OCI-LY7 (cell line): ENCODE data around the gene PDZD2.
"Not testable (repeated sequence)": the region's sequence is repeated elsewhere in the genome, so short reads cannot be mapped to it uniquely, and the experiment has no call there.

Source experiments
- CTCF ChIP-seq: fragments of 200-600 bp; sonication (generic); conservative IDR thresholded peaks from 2 replicates; pipeline ENCODE4 v1.5.1; 2014; ENCODE audit warnings: mild to moderate bottlenecking, antibody characterized with exemption, low read length, moderate library complexity, mixed read lengths
- EZH2phosphoT487 ChIP-seq: fragments of 200-600 bp; sonication (generic); IDR thresholded peaks from 2 replicates; pipeline ENCODE4 v1.6.1; 2018; ENCODE audit warnings: low read depth, borderline replicate concordance, mild to moderate bottlenecking, mixed run types, antibody characterized with exemption, low read length, moderate library complexity, mixed read lengths

GRCh38 chr5:31691408-31691807 lies 52.5 kb downstream of the PDZD2 start:
- not testable (repeated sequence) for TF ChIP-seq CTCF, EZH2phosphoT487
